IPS DF 6.9 (cell line): Measurements from ENCODE around the gene MTMR10.

ENCODE experiments used
- DNase-seq: peaks from one replicate; pipeline ENCODE4 v3.0.0-alpha.2; 2013; ENCODE audit warnings: low read depth, low spot score
- H3K27ac ChIP-seq: one replicate; pipeline ENCODE4 v1.5.1; 2013; ENCODE audit warnings: low read length, control low read depth
- H3K27me3 ChIP-seq: 2 replicates; pipeline ENCODE4 v1.6.1; 2013; ENCODE audit warnings: mild to moderate bottlenecking, low read length; ENCODE audit not compliant: control insufficient read depth, insufficient read depth
- H3K36me3 ChIP-seq: 2 replicates; pipeline ENCODE4 v1.6.1; 2013; ENCODE audit warnings: low read length; ENCODE audit not compliant: control insufficient read depth, insufficient read depth
- H3K4me1 ChIP-seq: 2 replicates; pipeline ENCODE4 v1.6.1; 2013; ENCODE audit warnings: low read length; ENCODE audit not compliant: control insufficient read depth, insufficient read depth
- H3K4me3 ChIP-seq: 2 replicates; pipeline ENCODE4 v1.5.1; 2013; ENCODE audit warnings: mild to moderate bottlenecking, low read length
- H3K9me3 ChIP-seq: 2 replicates; pipeline ENCODE4 v1.6.1; 2013; ENCODE audit warnings: low read length, inconsistent platforms; ENCODE audit not compliant: control insufficient read depth, insufficient read depth
- WGBS: extraction: QIAGEN DNeasy Blood & Tissue Kit; methylation state at CpG from one replicate; pipeline ENCODE4 v1.1.7; 2013; ENCODE audit warnings: mixed read lengths, missing lambda C conversion rate; ENCODE audit not compliant: insufficient read length, insufficient coverage; 5-methylcytosine and 5-hydroxymethylcytosine counted together

The MTMR10 gene

GRCh38 chr15:30990036-30990435 is 1.4 kb downstream of the MTMR10 start:
- H3K9me3 ChIP-seq: no peaks in the 10 kb centered on the region
- H3K27ac ChIP-seq: no peak overlapping the region
- H3K4me1 ChIP-seq: no peaks in the 10 kb centered on the region; the same call in 1 of the 2 replicates
- H3K4me3 ChIP-seq: no peak overlapping the region
- no CpG with 5 or more reads among the region's 2 CpGs for WGBS
- no peaks in the 10 kb centered on the region for H3K36me3 ChIP-seq
- no peak for DNase-seq
- H3K27me3 ChIP-seq: no peaks in the 10 kb centered on the region

DNA sequence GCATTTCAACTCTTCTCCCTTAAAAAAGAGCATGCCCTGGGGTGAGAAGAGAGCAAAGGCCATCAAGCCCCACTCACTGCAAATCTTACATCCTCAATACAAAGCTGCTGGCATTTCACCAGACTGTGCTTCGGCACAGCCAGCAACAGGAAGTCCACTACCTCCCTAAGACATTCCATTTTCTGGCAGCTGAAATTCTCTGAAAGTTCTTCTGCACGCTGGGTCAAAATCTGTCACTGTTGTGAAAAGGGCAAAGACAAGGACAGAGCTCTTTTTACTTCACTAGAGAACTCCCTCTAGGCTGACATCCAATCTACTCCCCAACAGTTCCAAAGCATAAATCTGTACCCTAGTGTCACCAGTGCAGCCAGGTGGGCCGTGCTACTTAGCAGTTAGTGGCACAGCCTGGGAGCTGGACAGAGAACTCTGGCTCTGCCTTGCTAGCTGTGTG is 6.3 kb downstream of the MTMR10 start:
- no peak overlapping the region for H3K4me3 ChIP-seq

GRCh38 chr15:30984542-30984941 is 6.9 kb downstream of the MTMR10 start:
- no peaks in the 10 kb centered on the region for H3K36me3 ChIP-seq
- WGBS: no CpG with 5 or more reads among the region's 6 CpGs
- H3K4me1 ChIP-seq: no peaks in the 10 kb centered on the region; the same call in 1 of the 2 replicates
- no peaks in the 10 kb centered on the region for H3K27me3 ChIP-seq
- no peak overlapping the region for H3K27ac ChIP-seq
- no peak overlapping the region for H3K4me3 ChIP-seq
- no peak for DNase-seq
- H3K9me3 ChIP-seq: no peaks in the 10 kb centered on the region

More for the DNA sequence above, 6.3 kb downstream of the MTMR10 start:
- Histone ChIP-seq H3K27ac (no peak overlapping the region), H3K4me1 (no peaks in the 10 kb centered on the region; the same call in 1 of the 2 replicates), H3K27me3 (no peaks in the 10 kb centered on the region), H3K9me3 (no peaks in the 10 kb centered on the region), H3K36me3 (no peaks in the 10 kb centered on the region)
- no CpG with 5 or more reads among the region's 3 CpGs for WGBS
- DNase-seq: no peak

GRCh38 chr15:30984118-30984517 is 7.3 kb downstream of the MTMR10 start:
- Histone ChIP-seq H3K27ac (no peak overlapping the region), H3K4me1 (no peaks in the 10 kb centered on the region; the same call in 1 of the 2 replicates), H3K36me3 (no peaks in the 10 kb centered on the region), H3K4me3 (no peak overlapping the region), H3K9me3 (no peaks in the 10 kb centered on the region), H3K27me3 (no peaks in the 10 kb centered on the region)
- no peak for DNase-seq
- WGBS: 100% methylated on average over 2 of the region's 3 CpGs

- no peak for DNase-seq
- Histone ChIP-seq H3K36me3 (no peaks in the 10 kb centered on the region), H3K9me3 (no peaks in the 10 kb centered on the region), H3K4me1 (no peaks in the 10 kb centered on the region), H3K4me3 (no peak overlapping the region), H3K27me3 (no peaks in the 10 kb centered on the region), H3K27ac (no peak overlapping the region)
- no CpG with 5 or more reads among the region's 5 CpGs for WGBS
Measured at GRCh38 chr15:30979457-30979856, 12.0 kb downstream of the MTMR10 start.

DNA sequence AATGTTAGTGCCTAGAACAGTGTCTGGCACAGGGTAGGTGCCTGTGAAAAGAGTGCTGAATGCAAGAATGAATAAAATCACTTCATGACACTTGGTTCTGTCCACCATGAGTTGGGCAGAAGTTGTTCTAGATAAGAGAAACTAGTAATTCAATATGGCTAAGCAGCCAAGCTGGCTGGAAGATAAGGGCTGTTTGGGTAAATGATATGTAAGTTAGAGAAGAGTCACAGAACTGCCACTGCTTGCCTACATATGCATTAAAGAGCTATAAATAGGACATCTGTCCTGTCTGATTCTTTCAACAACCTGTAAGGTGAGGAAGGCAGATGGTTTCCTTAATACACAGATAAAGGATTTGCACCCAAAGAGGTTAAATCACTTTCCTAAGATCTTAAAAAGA is 13.1 kb downstream of the MTMR10 start:
- no peak for DNase-seq
- H3K4me3 ChIP-seq: no peak overlapping the region
- H3K27me3 ChIP-seq: no peaks in the 10 kb centered on the region
- no peaks in the 10 kb centered on the region for H3K4me1 ChIP-seq
- H3K9me3 ChIP-seq: no peaks in the 10 kb centered on the region
- peaks cover 2% of the 10 kb centered on the region; the same call in 1 of the 2 replicates for H3K36me3 ChIP-seq
- no peak overlapping the region for H3K27ac ChIP-seq

- Histone ChIP-seq H3K36me3 (peaks cover 3% of the 10 kb centered on the region; the same call in 1 of the 2 replicates), H3K27ac (no peak overlapping the region), H3K27me3 (no peaks in the 10 kb centered on the region), H3K4me1 (no peaks in the 10 kb centered on the region), H3K9me3 (no peaks in the 10 kb centered on the region), H3K4me3 (no peak overlapping the region)
- no peak for DNase-seq
- WGBS: no CpG with 5 or more reads among the region's 5 CpGs
Measured at GRCh38 chr15:30974112-30974511, 17.3 kb downstream of the MTMR10 start.

- no peak for DNase-seq
- no peaks in the 10 kb centered on the region for H3K9me3 ChIP-seq
- peaks cover 3% of the 10 kb centered on the region; the same call in 1 of the 2 replicates for H3K36me3 ChIP-seq
- WGBS: no CpG with 5 or more reads among the region's 4 CpGs
- H3K27me3 ChIP-seq: no peaks in the 10 kb centered on the region
- no peaks in the 10 kb centered on the region for H3K4me1 ChIP-seq
- no peak overlapping the region for H3K27ac ChIP-seq
- H3K4me3 ChIP-seq: no peak overlapping the region
Measured at GRCh38 chr15:30973379-30973778, 18.0 kb downstream of the MTMR10 start.

DNA sequence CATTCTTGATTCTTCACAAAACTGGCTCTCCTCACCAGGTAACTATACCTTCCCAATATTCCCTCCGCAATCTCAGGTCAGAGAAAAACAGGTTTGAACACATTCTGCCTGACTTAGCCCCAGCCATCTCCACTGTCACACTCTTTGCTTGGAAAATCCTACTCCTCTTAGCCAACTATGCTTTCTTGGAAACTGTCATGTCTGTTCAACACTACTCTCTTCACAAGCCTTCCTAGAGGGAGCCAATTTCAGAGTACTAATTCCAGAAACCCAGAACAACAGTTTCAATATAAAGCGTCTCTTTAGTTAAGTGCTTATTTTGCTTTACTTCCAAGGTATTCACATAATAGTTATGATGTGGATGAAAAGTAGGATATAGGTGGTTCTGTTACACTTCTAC is 21.7 kb downstream of the MTMR10 start:
- DNase-seq: no peak
- Histone ChIP-seq H3K36me3 (peaks cover 3% of the 10 kb centered on the region; the same call in 1 of the 2 replicates), H3K27ac (no peak overlapping the region), H3K27me3 (no peaks in the 10 kb centered on the region), H3K9me3 (no peaks in the 10 kb centered on the region), H3K4me3 (no peak overlapping the region), H3K4me1 (no peaks in the 10 kb centered on the region)
- no CpG with 5 or more reads among the region's 2 CpGs for WGBS

DNA sequence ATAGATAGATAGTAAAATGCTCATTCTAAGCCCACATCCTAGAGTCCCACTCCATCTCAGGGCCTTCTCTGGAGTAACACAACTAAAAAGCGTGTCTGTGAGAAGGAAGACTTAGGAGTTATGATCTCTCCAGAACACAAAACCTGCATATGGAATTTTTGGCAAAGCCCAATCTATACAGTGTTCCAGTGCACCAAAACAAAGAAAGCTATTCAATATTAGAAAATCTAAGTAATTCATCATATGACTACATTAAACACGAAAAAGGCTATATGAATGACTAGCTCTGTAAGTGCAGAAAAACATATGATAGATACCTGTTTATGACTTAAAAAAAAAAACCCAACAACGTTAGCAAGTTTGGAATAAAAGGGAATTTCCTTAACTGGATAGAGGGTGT is 27.7 kb downstream of the MTMR10 start:
- H3K36me3 ChIP-seq: peaks cover 2% of the 10 kb centered on the region; the same call in 1 of the 2 replicates
- no peaks in the 10 kb centered on the region for H3K4me1 ChIP-seq
- H3K4me3 ChIP-seq: no peak overlapping the region
- no CpG with 5 or more reads among the region's 3 CpGs for WGBS
- no peaks in the 10 kb centered on the region for H3K27me3 ChIP-seq
- no peak for DNase-seq
- no peak overlapping the region for H3K27ac ChIP-seq
- no peaks in the 10 kb centered on the region for H3K9me3 ChIP-seq

DNA sequence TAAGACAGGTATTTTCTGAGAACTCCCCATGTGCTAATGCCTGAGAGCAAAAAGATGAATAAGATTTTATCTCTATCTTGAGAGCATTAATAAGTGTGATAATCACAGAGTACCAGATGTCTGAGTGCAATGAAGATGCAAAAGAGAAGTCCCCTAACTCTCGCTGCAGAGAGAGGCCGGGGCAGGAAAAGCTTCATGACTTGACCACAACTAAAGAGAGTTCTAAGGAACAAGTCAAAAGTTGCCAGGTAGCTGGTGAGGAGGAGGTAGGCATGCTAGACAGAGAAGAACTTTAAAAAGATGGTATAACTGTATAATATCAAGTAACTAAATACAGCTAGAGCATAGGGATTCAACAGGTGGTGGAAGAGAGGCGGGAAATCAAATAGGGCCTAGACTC is 28.8 kb downstream of the MTMR10 start:
- Histone ChIP-seq H3K36me3 (peaks cover 3% of the 10 kb centered on the region; the same call in 1 of the 2 replicates), H3K27me3 (no peaks in the 10 kb centered on the region), H3K27ac (no peak overlapping the region), H3K9me3 (no peaks in the 10 kb centered on the region), H3K4me3 (no peak overlapping the region), H3K4me1 (no peaks in the 10 kb centered on the region)
- DNase-seq: no peak
- WGBS: no CpG with 5 or more reads among the region's 3 CpGs
